Choroid plexus epithelial cell (primary cell): Measurements from ENCODE around the gene KCTD19.
"Not testable (repeated sequence)": the region's sequence is repeated elsewhere in the genome, so short reads cannot be mapped to it uniquely, and the experiment has no call there.

Experiments
- DNase-seq: peaks from one replicate; pipeline ENCODE4 v3.0.0-alpha.2; 2010; ENCODE audit warnings: low read depth
- H3K4me3 ChIP-seq: 2 replicates; pipeline ENCODE4 v1.5.1; 2011; ENCODE audit warnings: low read depth, mild to moderate bottlenecking, control low read depth, low read length, moderate library complexity
- CTCF ChIP-seq: conservative IDR thresholded peaks from 2 replicates; pipeline ENCODE4 v1.5.1; 2011; ENCODE audit warnings: low read depth, mild to moderate bottlenecking, control low read depth, inconsistent platforms, low read length, moderate library complexity

KCTD19 gene

GRCh38 chr16:67357561-67357960 is 31.0 kb upstream of the KCTD19 start:
- no peak for DNase-seq
- no peak for TF ChIP-seq CTCF
- H3K4me3 ChIP-seq, result no peak overlapping the region

DNA sequence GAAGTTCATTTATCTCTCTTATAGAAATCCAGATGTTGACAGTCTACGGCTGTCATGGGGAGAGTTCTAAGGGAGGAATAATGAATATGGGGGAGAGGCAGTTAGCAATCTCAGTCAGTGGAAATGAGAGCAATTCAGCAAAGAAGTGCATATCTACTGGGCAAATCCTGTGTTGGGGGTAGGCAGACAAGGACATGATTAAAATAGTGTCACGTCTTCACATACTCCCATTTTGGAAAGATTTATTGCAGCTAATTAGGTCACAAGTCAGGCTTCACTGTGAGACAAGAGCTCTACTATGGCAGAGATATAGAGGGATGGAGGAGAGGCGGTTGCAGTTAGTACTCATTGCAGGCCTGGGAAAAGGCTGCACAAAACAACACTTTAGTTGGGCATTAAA is 29.9 kb upstream of the KCTD19 start:
- TF ChIP-seq CTCF, result no peak
- no peak overlapping the region for H3K4me3 ChIP-seq
- DNase-seq, result no peak

- not testable (repeated sequence) for H3K4me3 ChIP-seq
Observed at GRCh38 chr16:67352463-67352862, 25.9 kb upstream of the KCTD19 start.

GRCh38 chr16:67350324-67350723 is 23.8 kb upstream of the KCTD19 start:
- TF ChIP-seq CTCF, result no peak
- no peak overlapping the region for H3K4me3 ChIP-seq
- DNase-seq, result no peak

More at GRCh38 chr16:67352463-67352862, 25.9 kb upstream of the KCTD19 start:
- not testable (repeated sequence) for DNase-seq

DNA sequence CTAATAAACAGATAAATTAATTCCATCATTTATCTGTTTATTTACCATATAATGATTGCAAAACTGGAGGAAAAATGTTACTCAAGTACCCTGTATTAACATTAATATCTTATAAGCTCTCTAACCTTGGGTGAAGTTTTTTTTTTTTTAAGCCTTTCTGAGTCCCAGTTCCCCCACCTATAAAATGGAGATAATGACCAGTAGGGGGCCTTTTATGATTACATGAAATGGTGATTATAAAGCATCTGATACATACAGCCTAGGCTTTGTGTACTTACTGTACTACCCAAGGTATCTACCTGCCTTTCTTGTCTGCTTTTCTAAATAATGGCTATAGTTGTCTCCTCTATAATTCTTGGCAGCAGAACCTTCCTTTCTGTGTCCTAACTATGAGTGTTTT is 22.6 kb upstream of the KCTD19 start:
- peak; percentile 52 for DNase-seq
- peak; percentile 49 for TF ChIP-seq CTCF
- H3K4me3 ChIP-seq, result no peak overlapping the region

DNA sequence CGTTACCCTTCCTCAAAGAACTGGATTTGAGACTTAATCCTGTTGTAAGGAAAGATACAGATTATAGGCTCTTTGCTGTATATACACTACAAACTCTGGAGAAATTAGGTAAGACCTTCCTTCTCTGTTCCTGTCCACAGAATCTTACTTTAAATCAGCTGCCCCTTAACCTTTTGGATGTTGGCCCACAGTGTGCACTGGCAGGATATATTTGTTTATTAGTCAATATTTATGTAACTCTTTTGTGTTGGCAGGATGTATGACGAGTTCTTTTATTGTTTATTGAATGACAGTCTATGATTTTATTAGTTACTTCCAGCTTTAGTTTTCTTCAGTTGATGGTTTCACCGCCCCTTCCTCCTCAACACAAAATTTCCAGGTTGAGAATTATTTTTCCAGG is 19.8 kb upstream of the KCTD19 start:
- TF ChIP-seq CTCF, result no peak
- DNase-seq, result no peak
- no peak overlapping the region for H3K4me3 ChIP-seq

DNA sequence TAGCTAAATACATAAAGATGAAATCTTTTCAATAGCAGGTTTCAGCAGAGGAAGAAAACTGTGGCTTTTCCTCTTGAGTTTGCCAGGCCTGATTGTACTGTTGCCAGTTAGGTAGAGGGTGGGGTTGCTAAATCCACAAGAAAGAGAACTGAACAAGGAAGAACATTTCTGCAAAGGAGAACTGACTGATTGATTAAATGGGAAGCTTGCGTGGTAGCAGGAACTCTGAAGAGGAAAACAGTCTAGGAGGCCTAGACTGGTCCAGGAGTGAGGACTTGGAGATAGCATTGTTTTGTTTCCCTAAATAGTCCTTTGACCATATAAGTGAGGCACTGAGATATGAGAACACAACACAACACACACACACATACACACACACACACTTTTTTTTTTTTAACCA is 18.9 kb upstream of the KCTD19 start:
- H3K4me3 ChIP-seq, result no peak overlapping the region
- TF ChIP-seq CTCF, result no peak
- DNase-seq, result no peak

DNA sequence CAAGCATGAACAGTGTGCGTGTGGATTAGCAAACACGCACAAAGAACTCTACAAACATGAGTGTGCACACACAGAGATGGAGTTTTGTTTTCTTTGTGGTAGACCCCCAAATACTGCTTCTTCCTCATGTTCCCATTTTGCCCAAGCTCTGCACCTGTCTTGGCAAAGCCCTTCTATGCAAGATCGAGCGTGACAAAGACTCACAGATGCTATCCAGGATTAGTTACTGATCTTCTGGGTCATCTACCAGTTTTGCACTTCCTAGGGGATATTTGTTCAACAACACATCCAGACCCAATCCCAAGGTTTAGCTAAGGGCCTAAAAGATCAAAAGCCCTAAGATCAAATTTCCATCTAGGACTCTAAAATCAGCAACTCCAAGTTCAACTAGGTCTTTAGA is 16.1 kb upstream of the KCTD19 start:
- no peak overlapping the region for H3K4me3 ChIP-seq
- no peak for TF ChIP-seq CTCF
- DNase-seq, result no peak
